Endothelial cell of umbilical vein (primary cell): ENCODE results near the gene KASH5. TPM values are rescaled to one million over a fixed set of nuclear protein-coding genes. Genes with fewer than 3 reads are reported as not detected.

Experiments
- BruUV-seq: library from RNA; stranded (reverse); fragments of 400-500 nt; replicated peaks from 2 replicates; lab custom pipeline; 2021; lab: Mats Ljungman, UMichigan
- CTCF ChIA-PET: fragments of 300-600, 350-600 bp; sonication (Branson Sonifier 250); formaldehyde crosslinking; loops from one replicate; lab custom pipeline; 2021; ENCODE audit warnings: antibody characterized with exemption, inconsistent platforms; lab: Charles Lee
- POLR2A ChIA-PET: fragments of 300-600, 350-600 bp; sonication (Branson Sonifier 250); formaldehyde crosslinking; loops from one replicate; lab custom pipeline; 2021; ENCODE audit warnings: antibody characterized with exemption, inconsistent platforms; lab: Charles Lee
- DNase-seq: peaks from one replicate; pipeline ENCODE4 v3.0.0-alpha.2; 2011; ENCODE audit warnings: low read depth, low spot score
- FAIRE-seq: peaks from 2 replicates; lab custom pipeline; 2011; peaks lifted over from hg19 to GRCh38; lab: Jason Lieb, UNC
- H2AFZ ChIP-seq: 2 replicates; pipeline ENCODE4 v1.6.0; 2012; ENCODE audit warnings: low read depth, low read length, control low read depth, inconsistent platforms
- H3K27ac ChIP-seq: 2 replicates; pipeline ENCODE4 v1.5.1; 2011; ENCODE audit warnings: low read depth, mild to moderate bottlenecking, control low read depth, low read length, moderate library complexity; ENCODE audit not compliant: insufficient read depth
- H3K27me3 ChIP-seq, 2 experiments: 2 replicates each; pipeline versions ENCODE4 v1.6.0 to v1.6.1; 2011; ENCODE audit warnings: low read length in 2 of 2, mixed read lengths in 1 of 2; ENCODE audit not compliant: control insufficient read depth in 2 of 2, insufficient read depth in 2 of 2
- H3K36me3 ChIP-seq, 2 experiments: 2 replicates in 1 of 2; 3 replicates in 1 of 2; pipeline ENCODE4 v1.5.1; 2011; ENCODE audit warnings: low read length in 2 of 2, mild to moderate bottlenecking in 1 of 2, moderate library complexity in 1 of 2; ENCODE audit not compliant: control insufficient read depth in 2 of 2, insufficient read depth in 2 of 2; ENCODE audit errors: extremely low read depth in 1 of 2
- H3K4me1 ChIP-seq: 3 replicates; pipeline ENCODE4 v1.5.1; 2011; ENCODE audit warnings: mild to moderate bottlenecking, low read length; ENCODE audit not compliant: control insufficient read depth, insufficient read depth; ENCODE audit errors: extremely low read depth
- H3K4me2 ChIP-seq: 2 replicates; pipeline ENCODE4 v1.6.1; 2011; ENCODE audit warnings: low read length, control low read depth, mixed read lengths; ENCODE audit not compliant: insufficient read depth
- H3K4me3 ChIP-seq, 3 experiments: fragments of 200-600 bp in 1 of 3; sonication (generic), shearing (Covaris generic) in 1 of 3; replicated peaks in 1 of 3; 2 replicates each; pipeline ENCODE4 v1.5.1; 2011 to 2016; ENCODE audit warnings: control low read depth in 3 of 3, low read length in 3 of 3, mild to moderate bottlenecking in 2 of 3, inconsistent platforms in 1 of 3, low read depth in 1 of 3, moderate library complexity in 1 of 3; ENCODE audit not compliant: insufficient read depth in 1 of 3
- H3K79me2 ChIP-seq: 2 replicates; pipeline ENCODE4 v1.6.0; 2012; ENCODE audit warnings: low read length, inconsistent platforms; ENCODE audit not compliant: control insufficient read depth, insufficient read depth
- H3K9ac ChIP-seq: replicated peaks from 2 replicates; pipeline ENCODE3; 2011; ENCODE audit warnings: low read length, control low read depth; ENCODE audit not compliant: insufficient read depth; ENCODE audit errors: extremely low read depth
- H3K9me1 ChIP-seq: replicated peaks from 3 replicates; pipeline ENCODE4 v1.6.0; 2011; ENCODE audit warnings: mild to moderate bottlenecking, low read length; ENCODE audit not compliant: control insufficient read depth, insufficient read depth; ENCODE audit errors: extremely low read depth
- H3K9me3 ChIP-seq: replicated peaks from 2 replicates; pipeline ENCODE4 v1.5.1; 2012; ENCODE audit warnings: low read length, inconsistent platforms; ENCODE audit not compliant: control insufficient read depth, insufficient read depth
- H4K20me1 ChIP-seq: replicated peaks from 2 replicates; pipeline ENCODE3; 2011; ENCODE audit warnings: mild to moderate bottlenecking, low read length; ENCODE audit not compliant: control insufficient read depth, insufficient read depth; ENCODE audit errors: extremely low read depth
- CTCF ChIP-seq, 2 donors: IDR thresholded peaks; 1 replicate in 1 of 2; 2 replicates in 1 of 2; pipeline ENCODE4 v1.5.1; 2011; ENCODE audit warnings: low read length in 2 of 2, mild to moderate bottlenecking in 2 of 2, moderate library complexity in 2 of 2, control low read depth in 1 of 2, inconsistent platforms in 1 of 2, low read depth in 1 of 2; ENCODE audit not compliant: insufficient read depth in 1 of 2; ENCODE audit errors: extremely low read depth in 1 of 2
- EZH2 ChIP-seq: IDR thresholded peaks from 2 replicates; pipeline ENCODE4 v1.6.1; 2012; ENCODE audit warnings: borderline replicate concordance, low read depth, mild to moderate bottlenecking, moderate library complexity, low read length, inconsistent platforms; ENCODE audit not compliant: severe bottlenecking
- FOS ChIP-seq: IDR thresholded peaks from 2 replicates; pipeline ENCODE4 v1.6.1; 2011; ENCODE audit warnings: mild to moderate bottlenecking, low read length, moderate library complexity, borderline replicate concordance; ENCODE audit not compliant: insufficient read depth
- GATA2 ChIP-seq: IDR thresholded peaks from 2 replicates; pipeline ENCODE4 v1.7.0; 2011; ENCODE audit warnings: low read depth, mild to moderate bottlenecking, moderate library complexity, mixed read lengths, low read length; ENCODE audit not compliant: insufficient read length, insufficient read depth
- JUN ChIP-seq: IDR thresholded peaks from 2 replicates; pipeline ENCODE4 v1.6.1; 2011; ENCODE audit warnings: borderline replicate concordance, low read depth; ENCODE audit not compliant: insufficient read length, insufficient read depth
- MAX ChIP-seq: IDR thresholded peaks from 2 replicates; pipeline ENCODE4 v1.6.1; 2011; ENCODE audit not compliant: insufficient read depth, insufficient read length
- MYC ChIP-seq: IDR thresholded peaks from one replicate; pipeline ENCODE4 v1.6.1; 2011; ENCODE audit warnings: mild to moderate bottlenecking, low read depth, low read length
- POLR2A ChIP-seq: IDR thresholded peaks from 2 replicates; pipeline ENCODE4 v1.6.1; 2012; ENCODE audit warnings: low read depth, mild to moderate bottlenecking, control low read depth, low read length
- POLR2AphosphoS5 ChIP-seq: IDR thresholded peaks from 2 replicates; pipeline ENCODE4 v1.6.1; 2012; ENCODE audit warnings: low read depth, mild to moderate bottlenecking, control low read depth, low read length, moderate library complexity; ENCODE audit not compliant: insufficient read depth
- dilution Hi-C: fragments of 300-500 bp; cut with MboI; formaldehyde crosslinking; loops from one replicate; pipeline ENCODE4 v1.15.0; 2019; ENCODE audit warnings: low sequenced_read_pairs; ENCODE audit not compliant: extremely low pct_ligation_motif_present
- intact Hi-C: fragments of 100-400 bp; cut with micrococcal nuclease; formaldehyde crosslinking; loops from one replicate; pipeline ENCODE4 v1.10.0; 2022
- polyA plus RNA-seq, 4 experiments: library from polyadenylated mRNA; depleted of rRNA in 3 of 4; stranded (reverse) in 3 of 4; unstranded in 1 of 4; fragments of >200 nt; gene quantifications; 2 replicates each; pipeline versions ENCODE4 v1.2.1 to v1.2.3, GENCODE V29; 2011 to 2012; ENCODE audit warnings: missing spikeins in 1 of 4
- total RNA-seq: library from RNA; stranded (reverse); gene quantifications from 2 replicates; pipeline ENCODE4 v1.2.3, GENCODE V29; 2021

KASH5 gene
- total and polyA plus RNA-seq, 2 donors (not counting 3 experiments of a cell fraction or from before 2014, with no cell fraction given) = 0.03 TPM; not detected in 1

DNA sequence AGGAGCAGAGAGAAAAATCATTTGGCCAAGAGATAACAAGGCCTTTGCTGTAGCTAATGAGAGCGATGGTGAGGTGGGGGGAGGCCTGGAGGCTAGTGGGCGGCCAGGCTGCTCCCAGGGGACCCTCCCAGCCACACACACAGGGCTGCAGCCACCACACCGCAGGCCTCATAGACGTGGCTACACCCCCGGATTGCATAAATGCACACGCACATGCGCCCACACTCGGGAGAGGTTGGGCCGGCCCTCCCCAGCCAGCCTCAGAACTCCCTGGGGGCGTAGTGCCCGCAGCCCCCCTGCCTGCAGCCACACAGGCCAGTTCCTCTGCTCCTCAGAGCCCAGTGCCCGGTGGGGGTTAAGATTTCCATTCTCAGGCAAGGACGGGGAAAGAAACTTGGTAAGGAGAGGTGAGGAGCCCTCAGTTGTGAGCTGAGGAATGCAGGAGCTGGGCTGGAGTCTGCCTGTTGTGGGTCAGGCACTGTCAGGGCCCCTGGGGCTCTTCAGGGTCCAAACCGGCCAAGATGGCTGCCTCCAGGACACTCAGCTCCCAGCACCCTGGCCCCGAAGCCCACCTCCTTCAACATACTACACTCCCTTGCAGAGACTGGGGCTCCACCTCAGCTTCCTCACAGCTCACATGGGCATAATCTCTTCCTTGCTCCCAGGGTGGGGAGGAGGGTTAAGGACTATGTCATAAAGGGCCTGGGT, 27.2 kb downstream of the KASH5 start:
- ChIA-PET CTCF (interaction anchor here (2.4 kb wide), 1 partner anchor 10 kb away, joined by 10 read pairs; the partner anchor contains the start of gene GFY), POLR2A (no interaction called here)
- no peaks in the 10 kb centered on the region for H3K9me3 ChIP-seq
- dilution Hi-C loops (no loop called here), intact Hi-C loops (no loop called here)
- no peaks in the 10 kb centered on the region for H3K36me3 ChIP-seq
- TF ChIP-seq JUN = no peak
- no peak for TF ChIP-seq EZH2
- no peak for TF ChIP-seq GATA2
- FAIRE-seq = no peak
- peaks cover 13 to 23% of the 10 kb centered on the region in 2 experiments for H3K27me3 ChIP-seq
- no peaks in the 10 kb centered on the region for H3K79me2 ChIP-seq
- no peaks in the 10 kb centered on the region for H4K20me1 ChIP-seq
- H3K9me1 ChIP-seq = no peaks in the 10 kb centered on the region
- no peak overlapping the region for H3K4me2 ChIP-seq
- no peaks in the 10 kb centered on the region for H3K4me1 ChIP-seq
- no peak overlapping the region for H3K4me3 ChIP-seq
- no peak overlapping the region for H3K27ac ChIP-seq
- H3K9ac ChIP-seq = no peak overlapping the region
- no peak overlapping the region for H2AFZ ChIP-seq
- DNase-seq = no peak
- no TSS peak for BruUV-seq

- no peak overlapping the region for H3K27ac ChIP-seq
- H3K36me3 ChIP-seq = no peaks in the 10 kb centered on the region
- ChIA-PET CTCF (interaction anchor here (2.4 kb wide), 1 partner anchor 10 kb away, joined by 10 read pairs; the partner anchor contains the start of gene GFY), POLR2A (no interaction called here)
- no peaks in the 10 kb centered on the region for H3K4me1 ChIP-seq
- intact Hi-C loops (no loop called here), dilution Hi-C loops (no loop called here)
- peaks cover 18 to 29% of the 10 kb centered on the region in 2 experiments for H3K27me3 ChIP-seq
- H3K4me2 ChIP-seq = no peak overlapping the region
- no peaks in the 10 kb centered on the region for H3K9me3 ChIP-seq
- no TSS peak for BruUV-seq
- no peaks in the 10 kb centered on the region for H3K79me2 ChIP-seq
- FAIRE-seq (no peak), DNase-seq (no peak)
- no peak overlapping the region for H3K4me3 ChIP-seq
- no peaks in the 10 kb centered on the region for H3K9me1 ChIP-seq
- H4K20me1 ChIP-seq = no peaks in the 10 kb centered on the region
- H2AFZ ChIP-seq = no peak overlapping the region
- TF ChIP-seq FOS (no peak), CTCF (IDR thresholded peaks at IDR 0.05; ENCODE audit: extremely low read depth in 1 of 2, insufficient read depth in 1 of 2, low read depth in 1 of 2, low read length in 2 of 2) (no peak), MYC (no peak), MAX (no peak), JUN (no peak), POLR2AphosphoS5 (no peak), GATA2 (no peak), POLR2A (no peak), EZH2 (no peak)
- H3K9ac ChIP-seq = no peak overlapping the region
These were observed 27.8 kb downstream of the KASH5 start for GRCh38 chr19:49415810-49416200.
